Measurements from ENCODE around the gene PTDSS2.

The PTDSS2 gene

DNA sequence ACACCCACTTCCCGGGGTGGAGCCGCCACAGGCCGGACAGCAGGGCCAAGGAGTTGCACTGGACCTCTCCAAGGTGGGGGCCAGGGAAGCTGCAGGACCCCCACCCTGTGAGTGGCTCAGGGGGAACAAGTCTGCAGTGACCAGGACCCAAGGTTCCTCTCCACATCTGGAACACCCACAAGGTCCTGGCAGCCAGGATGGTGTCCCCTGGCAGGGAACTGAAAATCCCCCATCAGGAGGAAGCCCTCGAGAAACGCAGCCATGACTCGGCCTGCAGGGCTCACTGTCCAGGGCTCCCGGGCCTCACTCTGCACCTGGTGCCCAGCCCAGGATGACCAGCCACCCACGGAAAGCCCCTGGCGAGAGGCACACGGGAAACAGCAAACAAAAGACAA lies 45.5 kb downstream of the PTDSS2 start:
- TF ChIP-seq, protein P1, sequence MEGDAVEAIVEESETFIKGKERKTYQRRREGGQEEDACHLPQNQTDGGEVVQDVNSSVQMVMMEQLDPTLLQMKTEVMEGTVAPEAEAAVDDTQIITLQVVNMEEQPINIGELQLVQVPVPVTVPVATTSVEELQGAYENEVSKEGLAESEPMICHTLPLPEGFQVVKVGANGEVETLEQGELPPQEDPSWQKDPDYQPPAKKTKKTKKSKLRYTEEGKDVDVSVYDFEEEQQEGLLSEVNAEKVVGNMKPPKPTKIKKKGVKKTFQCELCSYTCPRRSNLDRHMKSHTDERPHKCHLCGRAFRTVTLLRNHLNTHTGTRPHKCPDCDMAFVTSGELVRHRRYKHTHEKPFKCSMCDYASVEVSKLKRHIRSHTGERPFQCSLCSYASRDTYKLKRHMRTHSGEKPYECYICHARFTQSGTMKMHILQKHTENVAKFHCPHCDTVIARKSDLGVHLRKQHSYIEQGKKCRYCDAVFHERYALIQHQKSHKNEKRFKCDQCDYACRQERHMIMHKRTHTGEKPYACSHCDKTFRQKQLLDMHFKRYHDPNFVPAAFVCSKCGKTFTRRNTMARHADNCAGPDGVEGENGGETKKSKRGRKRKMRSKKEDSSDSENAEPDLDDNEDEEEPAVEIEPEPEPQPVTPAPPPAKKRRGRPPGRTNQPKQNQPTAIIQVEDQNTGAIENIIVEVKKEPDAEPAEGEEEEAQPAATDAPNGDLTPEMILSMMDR (IDR thresholded peaks at IDR 0.05; ENCODE audit: insufficient read depth, low read depth, low read length, missing control alignments), result no peak
- H3K4me3 ChIP-seq (ENCODE audit: low read depth, low read length), result no peak overlapping the region
- no peak for DNase-seq (ENCODE audit: low read depth)

DNA sequence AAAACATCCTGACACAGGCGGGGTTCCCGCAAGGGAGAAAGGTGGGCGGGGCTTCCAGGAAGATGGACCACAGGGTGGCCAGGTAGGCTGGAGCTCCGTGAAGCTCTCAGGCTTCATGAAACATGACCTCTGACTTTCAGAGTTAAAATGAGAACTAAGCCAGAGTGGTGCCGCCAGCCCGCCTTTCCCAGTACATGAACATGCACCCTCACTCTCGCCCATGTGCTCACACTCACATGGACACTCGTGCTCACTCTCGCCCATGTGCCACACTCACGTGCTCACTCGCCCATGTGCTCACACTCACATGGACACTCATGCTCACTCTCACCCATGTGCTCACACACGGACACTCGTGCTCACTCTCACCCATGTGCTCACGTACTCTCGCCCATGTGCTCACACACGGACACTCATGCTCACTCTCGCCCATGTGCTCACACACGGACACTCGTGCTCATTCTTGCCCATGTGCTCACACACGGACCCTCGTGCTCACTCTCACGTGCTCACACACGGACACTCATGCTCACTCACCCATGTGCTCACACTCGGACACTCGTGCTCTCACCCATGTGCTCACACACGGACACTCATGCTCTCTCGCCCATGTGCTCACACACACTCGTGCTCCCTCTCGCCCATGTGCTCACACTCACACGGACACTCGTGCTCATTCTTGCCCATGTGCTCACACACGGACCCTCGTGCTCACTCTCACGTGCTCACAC lies 46.9 kb downstream of the PTDSS2 start:
- DNase-seq (ENCODE audit: low read depth), result no peak
- H3K4me3 ChIP-seq (ENCODE audit: low read depth, low read length), result no peak overlapping the region
- TF ChIP-seq, protein P1 (IDR thresholded peaks at IDR 0.05; ENCODE audit: insufficient read depth, low read depth, low read length, missing control alignments), result no peak

DNA sequence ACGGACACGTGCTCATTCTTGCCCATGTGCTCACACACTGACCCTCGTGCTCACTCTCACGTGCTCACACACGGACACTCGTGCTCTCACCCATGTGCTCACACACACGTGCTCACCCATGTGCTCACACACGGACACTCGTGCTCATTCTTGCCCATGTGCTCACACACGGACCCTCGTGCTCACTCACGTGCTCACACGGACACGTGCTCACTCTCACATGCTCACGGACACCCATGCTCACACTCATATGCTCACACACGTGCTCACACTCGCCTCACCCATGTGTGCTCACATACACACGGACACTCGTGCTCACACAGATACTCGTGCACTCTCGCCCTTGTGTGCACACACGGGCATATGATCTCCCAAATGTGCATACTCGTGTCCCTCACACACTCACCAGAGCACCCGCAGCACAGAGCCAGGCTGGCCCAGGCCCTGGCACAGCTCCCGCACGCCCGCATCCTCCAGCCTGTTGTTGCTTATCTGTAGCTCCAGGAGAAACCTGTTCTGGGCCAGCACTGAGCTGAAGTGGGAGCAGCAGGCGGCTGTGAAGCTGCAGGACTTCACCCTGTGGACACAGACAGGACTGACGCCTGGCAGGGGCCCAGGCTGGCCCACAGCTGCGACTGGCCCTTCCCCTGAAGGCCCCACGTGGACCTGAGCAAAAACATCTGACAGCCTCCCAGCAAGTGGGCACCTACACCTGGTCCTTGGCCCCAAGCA lies 47.7 kb downstream of the PTDSS2 start:
- TF ChIP-seq, protein P1 (IDR thresholded peaks at IDR 0.05; ENCODE audit: insufficient read depth, low read depth, low read length, missing control alignments), result no peak
- DNase-seq (ENCODE audit: low read depth), result no peak
- H3K4me3 ChIP-seq (ENCODE audit: low read depth, low read length), result no peak overlapping the region

DNA sequence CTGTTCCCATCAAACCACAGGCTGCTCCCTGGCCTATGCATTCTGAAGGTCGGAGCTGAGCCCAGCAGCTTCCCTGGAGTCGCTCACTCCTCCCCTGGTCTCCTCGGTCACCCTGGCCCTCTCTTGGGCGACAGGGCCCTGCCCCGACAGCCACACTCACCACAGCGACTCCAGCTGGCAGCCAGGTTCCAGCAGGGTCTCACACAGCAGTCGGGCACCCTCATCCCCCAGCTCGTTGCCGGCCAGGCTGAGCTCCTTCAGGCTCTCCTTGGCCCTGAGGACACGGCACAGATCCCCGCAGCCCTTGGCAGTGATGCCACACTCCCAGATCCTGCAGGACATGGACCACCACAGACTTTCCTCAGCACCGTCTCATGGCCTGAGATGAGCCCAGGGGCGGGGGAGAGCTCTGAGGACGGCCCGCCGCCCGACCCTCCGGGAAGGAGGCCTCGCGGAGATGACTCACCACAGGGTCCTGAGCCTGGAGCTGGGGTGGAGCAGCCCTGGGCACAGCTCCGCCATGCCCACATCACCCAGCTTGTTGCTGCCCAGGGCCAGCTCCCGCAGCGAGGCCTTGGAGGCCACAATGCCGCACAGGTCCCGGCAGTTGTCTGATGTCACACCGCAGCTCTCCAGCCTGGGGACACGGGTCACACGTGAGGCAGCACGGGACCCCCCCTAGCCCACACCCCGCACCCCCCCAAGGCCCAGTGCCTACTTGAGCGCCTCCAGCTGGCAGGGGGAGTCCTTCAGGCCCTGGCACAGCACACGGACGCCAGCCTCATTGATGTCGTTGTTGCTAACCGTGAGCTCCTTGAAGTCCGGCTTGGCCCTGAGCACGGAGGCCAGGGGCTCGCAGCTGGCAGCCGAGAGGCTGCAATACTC lies 48.5 kb downstream of the PTDSS2 start:
- TF ChIP-seq, protein P1 (IDR thresholded peaks at IDR 0.05; ENCODE audit: insufficient read depth, low read depth, low read length, missing control alignments), result no peak
- no peak overlapping the region for H3K4me3 ChIP-seq (ENCODE audit: low read depth, low read length)
- no peak for DNase-seq (ENCODE audit: low read depth)

DNA sequence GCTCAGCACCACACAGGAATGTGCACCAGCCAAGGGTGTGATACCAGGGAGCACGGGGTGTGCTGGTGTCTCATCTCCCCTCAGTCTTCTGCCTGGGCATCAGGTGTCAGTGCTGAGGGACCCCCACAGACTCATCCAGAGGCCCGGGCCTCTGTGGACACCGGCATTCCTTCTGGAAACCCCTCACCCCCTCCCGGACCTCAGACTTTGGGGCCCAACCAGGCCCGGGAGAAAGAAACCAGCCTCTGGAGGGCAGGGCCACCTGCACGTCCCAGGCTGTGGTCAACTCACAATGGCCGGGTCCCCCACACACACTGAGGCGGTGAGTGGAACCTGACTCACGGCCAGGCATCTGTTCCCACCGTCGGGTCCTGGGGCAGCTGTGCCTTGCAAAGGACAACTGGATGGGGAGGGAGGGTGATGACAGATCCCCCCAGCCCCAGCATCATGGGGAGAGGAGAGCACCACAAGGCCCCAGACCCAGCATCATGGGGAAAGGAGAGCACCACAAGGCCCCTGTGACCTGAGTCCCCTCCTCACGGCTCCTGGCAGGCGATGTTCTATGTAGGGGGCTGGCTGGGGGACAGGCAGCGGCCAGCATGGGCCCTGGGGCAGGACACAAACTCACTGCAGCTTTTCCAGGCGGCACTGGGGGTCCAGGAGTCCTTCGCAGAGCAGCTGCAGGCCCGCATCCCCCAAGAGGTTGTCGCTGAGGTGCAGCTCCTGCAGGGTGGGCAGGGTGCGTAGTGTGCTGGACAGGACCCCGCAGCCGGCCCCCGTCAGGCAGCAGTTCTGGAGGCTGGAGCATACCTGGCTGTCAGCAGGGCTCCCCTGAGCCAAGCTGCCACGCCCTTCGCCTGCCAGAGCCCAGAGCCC lies 49.4 kb downstream of the PTDSS2 start:
- no peak overlapping the region for H3K4me3 ChIP-seq (ENCODE audit: low read depth, low read length)
- TF ChIP-seq, protein P1 (IDR thresholded peaks at IDR 0.05; ENCODE audit: insufficient read depth, low read depth, low read length, missing control alignments), result no peak
- no peak for DNase-seq (ENCODE audit: low read depth)
